Brain pericyte (primary cell): ENCODE data around the gene CLUH.

Source experiments
- DNase-seq: peaks from one replicate; pipeline ENCODE4 v3.0.0-alpha.2; 2012; ENCODE audit warnings: low read depth, low spot score

Gene CLUH

GRCh38 chr17:2711608-2712299 is at the start of gene CLUH:
TSS of gene CLUH (minus strand) at chr17:2711764. CDS start at chr17:2711661, 103 bp downstream.
- peak; percentile 89 for DNase-seq

- no peak for DNase-seq
These were observed 47.3 kb upstream of the CLUH start for GRCh38 chr17:2758870-2759269.

- DNase-seq = no peak
These were observed 44.5 kb upstream of the CLUH start for GRCh38 chr17:2755891-2756724.

GRCh38 chr17:2751491-2751890 is 39.9 kb upstream of the CLUH start:
- no peak for DNase-seq

GRCh38 chr17:2750721-2751120 is 39.2 kb upstream of the CLUH start:
- DNase-seq = no peak

- peak; percentile 12 for DNase-seq
These were observed 38.2 kb upstream of the CLUH start for GRCh38 chr17:2749784-2750181.

GRCh38 chr17:2749058-2749783 is 37.7 kb upstream of the CLUH start, which contains the start of gene CCDC92B:
TSS of gene CCDC92B (minus strand) at chr17:2749652. CDS start at chr17:2735145, 14,507 bp downstream.
- DNase-seq = no peak

- DNase-seq = no peak
These were observed 33.9 kb upstream of the CLUH start for GRCh38 chr17:2745317-2746037.

GRCh38 chr17:2737693-2738092 is 26.1 kb upstream of the CLUH start:
- DNase-seq = no peak

- no peak for DNase-seq
These were observed 25.4 kb upstream of the CLUH start for GRCh38 chr17:2736956-2737355.

GRCh38 chr17:2735896-2736295 is 24.3 kb upstream of the CLUH start:
- no peak for DNase-seq

- no peak for DNase-seq
These were observed 23.4 kb upstream of the CLUH start for GRCh38 chr17:2734939-2735338.

GRCh38 chr17:2731807-2732206 is 20.2 kb upstream of the CLUH start:
- no peak for DNase-seq

- DNase-seq = no peak
These were observed 19.3 kb upstream of the CLUH start for GRCh38 chr17:2730764-2731353.

GRCh38 chr17:2724784-2725164 is 13.2 kb upstream of the CLUH start:
- DNase-seq = no peak

- DNase-seq = no peak
These were observed 12.6 kb upstream of the CLUH start for GRCh38 chr17:2723997-2724783.

- no peak for DNase-seq
These were observed 12.0 kb upstream of the CLUH start for GRCh38 chr17:2723505-2723996.

GRCh38 chr17:2722611-2723010 is 11.0 kb upstream of the CLUH start:
- DNase-seq = no peak

- no peak for DNase-seq
These were observed 10.0 kb upstream of the CLUH start for GRCh38 chr17:2721603-2722002.

- no peak for DNase-seq
These were observed 8.3 kb upstream of the CLUH start for GRCh38 chr17:2719861-2720260.
